K562 (cell line): ENCODE results near the gene SV2C. TPM values are rescaled to one million over a fixed set of nuclear protein-coding genes. Genes with fewer than 3 reads are reported as not detected.
A peak's percentile ranks its signal among the peaks of the same experiment; 100 is the strongest.

Experiments used
- ATAC-seq: fragments of 200-7000 bp; cut with Tn5 transposase; 3 replicates; pipeline ENCODE4 v1.9.1; 2020; ENCODE audit warnings: moderate library complexity
- BruUV-seq: library from RNA; stranded (reverse); fragments of 400-500 nt; replicated peaks from 2 replicates; lab custom pipeline; 2021; lab: Mats Ljungman, UMichigan
- CTCF ChIA-PET: fragments of 300-600 bp; formaldehyde crosslinking; extraction: SDS; loops from one replicate; lab custom pipeline; 2021; ENCODE audit warnings: low intra/inter-chr PET ratio; lab: Yijun Ruan, JAX
- POLR2A ChIA-PET: fragments of 300-600, 350-650 bp; sonication (Branson Sonifier 250); formaldehyde crosslinking; extraction: SDS; loops from one replicate; lab custom pipeline; 2021; ENCODE audit warnings: antibody characterized with exemption, inconsistent platforms; lab: Yijun Ruan, JAX
- DNase-seq, 4 experiments: peaks; one replicate each; pipeline versions ENCODE4 v3.0.0 to v3.0.0-alpha.2; 2011 to 2018; ENCODE audit warnings: low spot score in 3 of 4, mixed read lengths in 3 of 4; ENCODE audit errors: extremely low read depth in 1 of 4
- FAIRE-seq: peaks from 2 replicates; lab custom pipeline; 2011; peaks lifted over from hg19 to GRCh38; lab: Jason Lieb, UNC
- H2AFZ ChIP-seq: 2 replicates; pipeline ENCODE4 v1.6.0; 2011; ENCODE audit warnings: low read depth, low read length, control low read depth, inconsistent platforms
- H3K27ac ChIP-seq: fragments of 200-600 bp; 3 replicates; pipeline ENCODE4 v1.8.0; 2011; ENCODE audit warnings: low read depth, mild to moderate bottlenecking, control low read depth, inconsistent platforms, low read length, moderate library complexity, mixed read lengths; ENCODE audit errors: extremely low read depth
- H3K27me3 ChIP-seq, 2 experiments: fragments of 300-600 bp in 1 of 2; 2 replicates in 1 of 2; 3 replicates in 1 of 2; pipeline versions ENCODE4 v1.6.0 to v1.8.0; 2011; ENCODE audit warnings: inconsistent platforms in 2 of 2, low read length in 2 of 2, mild to moderate bottlenecking in 1 of 2, mixed read lengths in 1 of 2, moderate library complexity in 1 of 2; ENCODE audit not compliant: control insufficient read depth in 2 of 2, insufficient read depth in 2 of 2
- H3K36me3 ChIP-seq: fragments of 300-600 bp; 3 replicates; pipeline ENCODE4 v1.8.0; 2011; ENCODE audit warnings: mild to moderate bottlenecking, low read length, inconsistent platforms; ENCODE audit not compliant: control insufficient read depth, insufficient read depth
- H3K4me1 ChIP-seq, 2 experiments: fragments of 200-600 bp in 1 of 2; replicated peaks in 1 of 2; 2 replicates in 1 of 2; 3 replicates in 1 of 2; pipeline versions ENCODE4 v1.5.1 to v1.8.0; 2011; ENCODE audit warnings: inconsistent platforms in 2 of 2, low read length in 2 of 2, mild to moderate bottlenecking in 1 of 2, mixed read lengths in 1 of 2, moderate library complexity in 1 of 2; ENCODE audit not compliant: control insufficient read depth in 2 of 2, insufficient read depth in 2 of 2
- H3K4me2 ChIP-seq: 2 replicates; pipeline ENCODE4 v1.6.1; 2011; ENCODE audit warnings: low read length, control low read depth, inconsistent platforms, mixed read lengths; ENCODE audit not compliant: insufficient read depth
- H3K4me3 ChIP-seq: fragments of 200-600 bp; sonication (generic), shearing (Covaris generic); 2 replicates; pipeline ENCODE4 v1.5.1; 2016; ENCODE audit warnings: control low read depth, inconsistent platforms
- H3K79me2 ChIP-seq: fragments of 200-600 bp; 3 replicates; pipeline ENCODE4 v1.8.0; 2011; ENCODE audit warnings: low read length, inconsistent platforms; ENCODE audit not compliant: control insufficient read depth, insufficient read depth
- H3K9ac ChIP-seq, 2 experiments: 2 replicates each; pipeline versions ENCODE4 v1.6.0 to v1.6.1; 2011; ENCODE audit warnings: low read depth in 2 of 2, low read length in 2 of 2, control low read depth in 1 of 2, inconsistent platforms in 1 of 2, mild to moderate bottlenecking in 1 of 2, mixed read lengths in 1 of 2; ENCODE audit not compliant: insufficient read depth in 1 of 2
- H3K9me1 ChIP-seq: one replicate; pipeline ENCODE4 v1.6.0; 2011; ENCODE audit warnings: inconsistent platforms, mild to moderate bottlenecking, low read length, moderate library complexity; ENCODE audit not compliant: control insufficient read depth, insufficient read depth
- H3K9me3 ChIP-seq: replicated peaks from 2 replicates; pipeline ENCODE4 v1.5.1; 2011; ENCODE audit warnings: low read depth, low read length, inconsistent platforms; ENCODE audit not compliant: control insufficient read depth, insufficient read depth
- H4K20me1 ChIP-seq: replicated peaks from 2 replicates; pipeline ENCODE4 v1.6.1; 2011; ENCODE audit warnings: low read length, inconsistent platforms, mixed read lengths; ENCODE audit not compliant: control insufficient read depth, insufficient read depth
- ADNP ChIP-seq: fragments of 200-800 bp; sonication (Bioruptor generic); IDR thresholded peaks from 2 replicates; pipeline ENCODE4 v1.6.1; 2016; ENCODE audit warnings: missing genetic modification characterization, missing compliant biosample characterization
- COPS2 ChIP-seq: fragments of 450-650 bp; conservative IDR thresholded peaks from 2 replicates; pipeline ENCODE4 v1.6.1; 2016; ENCODE audit warnings: mild to moderate bottlenecking, moderate library complexity
- DLX4 ChIP-seq: fragments of 250-450 bp; sonication (Bioruptor Pico); IDR thresholded peaks from 2 replicates; pipeline ENCODE4 v1.6.1; 2021; ENCODE audit warnings: mild to moderate bottlenecking
- DPF2 ChIP-seq: fragments of 450-650 bp; IDR thresholded peaks from 2 replicates; pipeline ENCODE4 v1.6.1; 2016
- EP400 ChIP-seq: fragments of 450-650 bp; IDR thresholded peaks from 2 replicates; pipeline ENCODE4 v1.6.1; 2017; ENCODE audit warnings: antibody characterized with exemption, mild to moderate bottlenecking, moderate library complexity
- ESRRA ChIP-seq: fragments of 450-650 bp; IDR thresholded peaks from 2 replicates; pipeline ENCODE4 v1.6.1; 2014; ENCODE audit warnings: low read depth, mild to moderate bottlenecking, moderate library complexity, borderline replicate concordance
- ESRRB ChIP-seq: fragments of 250-450 bp; sonication (Bioruptor Pico); IDR thresholded peaks from 2 replicates; pipeline ENCODE4 v1.5.0; 2020; ENCODE audit warnings: mild to moderate bottlenecking, moderate library complexity, borderline replicate concordance
- HCFC1 ChIP-seq: IDR thresholded peaks from 2 replicates; pipeline ENCODE4 v1.6.1; 2012; ENCODE audit warnings: low read depth, low read length, improper control_type of control experiment
- HDAC2 ChIP-seq: fragments of 450-650 bp; IDR thresholded peaks from 2 replicates; pipeline ENCODE4 v1.6.1; 2016; ENCODE audit warnings: mild to moderate bottlenecking
- KDM1A ChIP-seq, 2 experiments: fragments of 450-650 bp; IDR thresholded peaks; 2 replicates each; pipeline ENCODE4 v1.6.1; 2016; ENCODE audit warnings: mild to moderate bottlenecking in 2 of 2
- KHSRP ChIP-seq: fragments of 450-650 bp; IDR thresholded peaks from 2 replicates; pipeline ENCODE4 v1.6.1; 2017
- NR1H2 ChIP-seq: sonication (generic); formaldehyde crosslinking; IDR thresholded peaks from 2 replicates; pipeline ENCODE4 v1.4.0; 2020; ENCODE audit warnings: mild to moderate bottlenecking, missing genetic modification reagents
- TBL1XR1 ChIP-seq, 2 experiments: IDR thresholded peaks; 2 replicates each; pipeline ENCODE4 v1.6.1; 2012; ENCODE audit warnings: improper control_type of control experiment in 2 of 2, low read length in 2 of 2, mild to moderate bottlenecking in 1 of 2
- ZBTB17 ChIP-seq: fragments of 450-650 bp; formaldehyde crosslinking; IDR thresholded peaks from 2 replicates; pipeline ENCODE4 v1.4.0; 2020; ENCODE audit warnings: mild to moderate bottlenecking
- ZNF668 ChIP-seq: fragments of 250-450 bp; sonication (Bioruptor Pico); IDR thresholded peaks from 2 replicates; pipeline ENCODE4 v1.8.0; 2022; ENCODE audit warnings: mild to moderate bottlenecking, inconsistent platforms
- WGBS: fragments of 100-300 bp; shearing (Covaris generic); methylation state at CpG from one replicate; pipeline ENCODE4 v1.1.6; 2016; ENCODE audit warnings: low coverage, mixed read lengths; ENCODE audit not compliant: insufficient coverage; ENCODE audit errors: missing lambda C conversion rate; 5-methylcytosine and 5-hydroxymethylcytosine counted together
- in situ Hi-C: fragments of 300-500 bp; cut with MboI; formaldehyde crosslinking; loops from 4 replicates; pipeline ENCODE4 v1.15.0; 2018; ENCODE audit warnings: inconsistent platforms, mixed read lengths
- intact Hi-C: fragments of 100-400 bp; cut with micrococcal nuclease; formaldehyde crosslinking; loops from 2 replicates; pipeline ENCODE4 v1.14.2; 2022
- polyA plus RNA-seq, 8 experiments: library from polyadenylated mRNA; depleted of rRNA in 4 of 8; stranded (reverse) in 5 of 8; unstranded in 3 of 8; fragments of >200 nt; fragmentation: Nextera tagmentation in 2 of 8; fragmentation: Illumina TruSeq in 1 of 8; extraction: Ambion mirVana in 2 of 8; extraction: Trizol in 1 of 8; gene quantifications; 2 replicates each; pipeline versions ENCODE4 v1.2.1 to v1.2.3, GENCODE V29; 2011 to 2014; ENCODE audit warnings: inconsistent platforms in 1 of 8, missing spikeins in 1 of 8
- total RNA-seq, 7 experiments: library from RNA; depleted of rRNA in 6 of 7; stranded (reverse); fragments of >200 nt in 6 of 7; fragmentation: Illumina TruSeq in 2 of 7; extraction: Trizol in 2 of 7; gene quantifications; 2 replicates each; pipeline versions ENCODE4 v1.2.1 to v1.2.3, GENCODE V29; 2011 to 2021; ENCODE audit warnings: low replicate concordance in 1 of 7
- TF ChIP-seq, protein P1 (sequence below): IDR thresholded peaks from 2 replicates; pipeline ENCODE4 v1.6.1; 2011; ENCODE audit not compliant: insufficient read length; ENCODE audit errors: extremely low read depth

SV2C gene
- total and polyA plus RNA-seq, 9 of the 15 experiments (the other 6 are each of a cell fraction or from before 2014, with no cell fraction given) = 0.05 TPM; not detected in 8

DNA sequence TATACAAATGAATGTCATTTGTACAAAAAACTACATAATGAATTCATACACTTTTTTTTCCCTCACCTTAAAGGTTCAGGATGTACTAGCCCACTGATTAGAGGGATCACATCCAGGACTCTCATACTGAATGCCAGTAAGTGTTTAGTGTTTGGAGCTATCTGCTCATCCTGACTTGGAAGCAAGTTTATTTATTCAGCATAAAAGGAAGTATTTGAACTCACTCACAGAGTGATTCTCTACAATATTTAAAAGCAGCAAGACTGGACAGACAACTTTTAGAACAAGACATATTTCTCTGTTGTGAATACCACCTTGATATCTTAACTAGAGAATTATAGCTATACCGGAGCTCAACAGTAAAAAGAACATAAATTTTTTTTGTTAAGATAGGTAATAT lies 305.1 kb downstream of the SV2C start:
- Histone ChIP-seq H4K20me1 (no peaks in the 10 kb centered on the region), H3K4me2 (no peak overlapping the region), H3K9me1 (no peaks in the 10 kb centered on the region), H3K4me1 (peaks cover 2 to 5% of the 10 kb centered on the region in 2 experiments; a peak in 2 of 5 replicates), H2AFZ (no peak overlapping the region), H3K27ac (no peak overlapping the region), H3K4me3 (no peak overlapping the region), H3K9ac (no peak overlapping the region)
- WGBS = 83% methylated on average over 1 of the region's 1 CpG
- POLR2A ChIA-PET = interaction anchor here (1.3 to 2.3 kb wide), 3 partner anchors 13 to 43 kb away, joined by 3 to 10 read pairs (median 6); no protein-coding TSS in a partner anchor
- no peak for DNase-seq
- no peak for ATAC-seq
- in situ Hi-C loops = no loop called here
- TF ChIP-seq KDM1A (IDR thresholded peaks at IDR 0.05) = no peak
- TF ChIP-seq, protein P1, sequence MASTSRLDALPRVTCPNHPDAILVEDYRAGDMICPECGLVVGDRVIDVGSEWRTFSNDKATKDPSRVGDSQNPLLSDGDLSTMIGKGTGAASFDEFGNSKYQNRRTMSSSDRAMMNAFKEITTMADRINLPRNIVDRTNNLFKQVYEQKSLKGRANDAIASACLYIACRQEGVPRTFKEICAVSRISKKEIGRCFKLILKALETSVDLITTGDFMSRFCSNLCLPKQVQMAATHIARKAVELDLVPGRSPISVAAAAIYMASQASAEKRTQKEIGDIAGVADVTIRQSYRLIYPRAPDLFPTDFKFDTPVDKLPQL = no peak
- TF ChIP-seq, all 486 proteins: peak for 0
- Histone ChIP-seq H3K9me3 (no peaks in the 10 kb centered on the region), H3K27me3 (no peaks in the 10 kb centered on the region), H3K79me2 (no peaks in the 10 kb centered on the region), H3K36me3 (no peaks in the 10 kb centered on the region)
- BruUV-seq = no TSS peak
- intact Hi-C loops = no loop called here
- FAIRE-seq = no peak
- CTCF ChIA-PET = no interaction called here

DNA sequence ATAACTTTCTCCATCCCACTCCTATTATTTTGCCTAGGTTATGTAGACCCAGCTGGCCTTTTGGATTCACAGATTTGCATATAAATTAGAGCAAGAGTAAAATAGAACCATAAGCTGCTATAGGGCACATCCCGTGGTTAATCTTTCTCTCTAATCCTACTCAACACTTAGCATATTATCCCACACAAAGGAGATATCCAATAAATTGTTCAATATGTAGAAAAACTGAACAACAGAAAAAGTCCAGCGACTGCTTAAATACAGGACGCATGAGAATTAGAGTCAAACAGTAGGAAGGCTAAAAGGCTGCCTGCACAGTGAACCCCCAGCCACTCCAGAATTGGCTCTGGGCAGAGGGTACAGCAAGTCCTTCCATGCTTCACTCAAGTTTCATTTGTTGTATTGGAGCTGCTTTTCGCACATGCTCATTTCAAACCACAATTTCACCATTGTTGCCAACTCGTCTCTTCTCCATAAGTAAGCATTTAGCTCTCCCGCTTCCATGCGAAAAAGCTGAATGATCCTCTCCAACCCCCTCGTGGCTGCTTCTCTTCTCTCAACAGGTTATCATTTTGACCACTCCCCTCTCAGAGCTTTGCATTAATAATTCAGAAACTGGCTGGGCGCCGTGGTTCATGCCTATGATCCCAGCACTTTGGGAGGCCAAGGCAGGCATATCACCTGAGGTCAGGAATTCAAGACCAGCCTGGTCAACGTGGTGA lies 305.8 kb downstream of the SV2C start:
- in situ Hi-C loops = no loop called here
- ChIA-PET CTCF (no interaction called here), POLR2A (interaction anchor here (0.6 to 2.3 kb wide), 8 partner anchors 10 to 44 kb away, joined by 3 to 10 read pairs (median 3); no protein-coding TSS in a partner anchor)
- Histone ChIP-seq H3K4me3 (no peak overlapping the region), H2AFZ (0 out of 2 replicates have a peak overlapping the region, but pooled peaks have one; percentile 14), H3K27me3 (no peaks in the 10 kb centered on the region), H3K79me2 (no peaks in the 10 kb centered on the region), H3K9me1 (no peaks in the 10 kb centered on the region), H3K36me3 (no peaks in the 10 kb centered on the region), H3K4me2 (no peak overlapping the region), H3K27ac (no peak overlapping the region), H4K20me1 (no peaks in the 10 kb centered on the region), H3K4me1 (peaks cover 2 to 5% of the 10 kb centered on the region in 2 experiments; a peak in 2 of 5 replicates), H3K9ac (no peak overlapping the region), H3K9me3 (no peaks in the 10 kb centered on the region)
- ATAC-seq (no peak), DNase-seq (no peak), FAIRE-seq (peak; percentile 29)
- BruUV-seq = no TSS peak
- 56% methylated on average over 11 of the region's 11 CpGs for WGBS
- intact Hi-C loops = no loop called here
- TF ChIP-seq KHSRP (no peak), DLX4 (CRISPR knock-in tag) (no peak), ZBTB17 (CRISPR knock-in tag) (no peak), HCFC1 (no peak), ZNF668 (CRISPR knock-in tag) (no peak), DPF2 (no peak), ESRRA (no peak), EP400 (no peak), ADNP (tag) (no peak), TBL1XR1 (IDR thresholded peaks at IDR 0.05; ENCODE audit: low read length in 2 of 2) (no peak), ESRRB (CRISPR knock-in tag) (no peak), NR1H2 (CRISPR knock-in tag) (no peak), HDAC2 (no peak), COPS2 (no peak)
